COLO668 (cell line): ENCODE results near the gene IGF1R.

Source experiments
- DNase-seq: peaks from one replicate; lab custom pipeline; 2025; ENCODE audit not compliant: unreplicated experiment; lab: John Stamatoyannopoulos, UW

IGF1R gene

DNA sequence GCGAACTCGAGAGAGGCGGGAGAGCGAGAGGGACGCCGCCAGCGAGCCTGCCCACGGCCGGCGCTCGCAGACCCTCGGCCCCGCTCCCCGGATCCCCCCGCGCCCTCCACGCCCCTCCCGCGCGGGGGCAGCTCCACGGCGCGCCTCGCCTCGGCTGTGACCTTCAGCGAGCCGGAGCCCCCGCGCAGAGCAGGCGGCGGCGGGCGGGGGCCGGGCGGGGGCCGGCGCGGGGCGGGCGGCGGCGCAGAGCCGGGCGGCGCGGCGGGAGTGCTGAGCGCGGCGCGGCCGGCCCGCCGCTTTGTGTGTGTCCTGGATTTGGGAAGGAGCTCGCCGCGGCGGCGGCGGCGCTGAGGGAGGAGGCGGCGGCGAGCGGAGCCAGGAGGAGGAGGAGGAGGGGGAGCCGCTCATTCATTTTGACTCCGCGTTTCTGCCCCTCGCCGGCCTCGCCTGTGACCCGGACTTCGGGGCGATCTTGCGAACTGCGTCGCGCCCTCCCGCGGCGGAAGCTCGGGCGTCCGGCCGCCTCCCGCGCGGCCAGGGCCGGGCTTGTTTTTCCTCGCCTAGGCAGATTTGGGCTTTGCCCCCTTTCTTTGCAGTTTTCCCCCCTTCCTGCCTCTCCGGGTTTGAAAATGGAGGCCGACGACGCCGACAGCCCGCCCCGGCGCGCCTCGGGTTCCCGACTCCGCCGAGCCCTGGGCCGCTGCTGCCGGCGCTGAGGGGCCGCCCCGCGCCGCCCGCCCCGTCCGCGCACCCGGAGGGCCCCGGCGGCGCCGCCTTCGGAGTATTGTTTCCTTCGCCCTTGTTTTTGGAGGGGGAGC, 524 bp downstream of the IGF1R start:
- peak; percentile 64 for DNase-seq

DNA sequence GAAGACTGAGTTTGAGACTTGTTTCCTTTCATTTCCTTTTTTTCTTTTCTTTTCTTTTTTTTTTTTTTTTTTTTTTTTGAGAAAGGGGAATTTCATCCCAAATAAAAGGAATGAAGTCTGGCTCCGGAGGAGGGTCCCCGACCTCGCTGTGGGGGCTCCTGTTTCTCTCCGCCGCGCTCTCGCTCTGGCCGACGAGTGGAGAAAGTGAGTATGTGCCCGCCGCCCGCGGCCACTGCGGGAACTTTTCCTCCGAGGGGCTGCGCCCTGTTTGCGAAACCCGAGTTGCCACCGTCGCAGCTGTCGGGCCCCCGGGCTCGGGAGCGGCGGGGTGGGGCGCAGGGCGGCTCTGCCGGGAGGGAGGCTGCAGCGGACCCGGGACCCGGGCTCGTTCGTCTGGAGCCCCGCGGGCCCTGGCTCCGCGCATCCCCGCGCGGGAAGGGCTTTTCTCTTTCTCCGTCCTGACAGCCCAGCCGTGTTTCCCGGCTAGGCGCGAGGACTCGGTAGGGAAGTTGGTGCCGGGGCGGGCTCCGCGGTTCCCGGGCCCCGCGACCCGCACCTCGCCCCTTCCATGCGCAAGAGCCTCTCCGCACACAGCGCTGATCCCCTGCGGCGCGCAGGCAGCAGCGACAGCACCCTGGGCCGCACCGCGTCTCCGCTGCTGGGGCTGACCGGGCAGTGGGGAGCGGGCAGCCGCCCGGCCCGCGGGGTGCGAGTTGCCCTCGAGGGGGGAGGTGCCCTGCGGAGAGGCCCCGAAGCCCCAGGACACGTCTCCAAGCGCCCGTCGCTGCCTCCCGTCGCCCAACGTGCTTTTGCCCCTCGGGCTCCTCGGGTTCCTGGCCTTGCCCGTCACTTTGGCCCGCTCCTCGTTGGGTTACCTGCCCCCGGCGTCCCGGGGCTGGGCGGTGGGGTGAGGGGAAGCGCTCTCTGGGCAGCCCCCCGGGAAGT, 1.4 kb downstream of the IGF1R start:
- DNase-seq, result peak; percentile 60

DNA sequence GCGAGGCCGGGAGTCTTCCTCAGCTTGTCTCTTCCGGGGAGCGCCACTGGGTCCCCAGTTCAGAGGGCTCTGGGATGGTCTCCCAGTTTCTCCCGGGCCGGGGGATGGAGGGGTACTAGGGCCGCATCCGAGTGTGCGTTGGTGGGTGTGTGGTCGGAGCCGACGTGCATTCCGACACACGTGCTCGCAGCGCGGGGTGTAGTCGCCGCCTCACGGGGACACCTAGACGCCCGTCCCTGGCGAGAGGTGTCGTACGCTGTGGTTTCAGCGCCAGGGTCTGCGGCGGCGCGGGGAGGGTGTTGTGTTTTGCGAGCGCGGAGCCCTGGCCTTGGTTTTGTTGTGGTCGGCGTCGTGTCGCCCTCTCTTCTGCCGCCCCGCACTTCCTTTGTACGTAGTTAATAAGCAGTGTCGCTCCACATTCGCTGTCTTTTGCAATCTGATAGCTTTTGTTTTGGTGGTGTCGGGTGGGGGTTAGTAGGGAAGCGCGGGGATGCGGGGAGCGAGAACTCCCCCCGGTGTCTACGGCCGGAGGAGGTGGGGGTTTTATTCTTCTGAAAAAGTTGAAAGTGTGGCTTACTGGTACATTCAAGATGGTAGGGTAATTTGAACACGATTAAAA, 2.2 kb downstream of the IGF1R start:
- DNase-seq, result no peak

DNA sequence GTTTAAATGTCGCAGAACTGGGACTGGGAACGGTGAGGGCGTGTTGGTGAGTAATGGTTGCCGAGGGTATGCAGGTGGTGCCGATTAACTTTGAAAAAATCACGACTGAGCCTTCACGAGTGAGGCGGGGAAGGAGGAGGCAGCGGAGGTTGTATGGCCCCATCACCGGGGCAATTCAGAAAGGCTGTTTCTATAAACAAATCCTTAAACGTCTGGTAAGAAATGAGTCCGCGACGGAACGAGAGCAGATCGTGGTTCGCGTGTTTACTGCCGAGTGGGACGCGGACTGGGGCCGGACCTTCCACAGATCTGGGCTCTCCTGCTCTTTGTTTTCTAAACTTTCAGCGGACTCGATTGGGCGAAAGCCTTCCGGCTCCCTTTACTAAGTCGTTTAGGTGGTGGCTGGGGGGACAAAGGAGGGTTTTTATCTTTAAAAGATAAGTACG, 2.7 kb downstream of the IGF1R start:
- no peak for DNase-seq

DNA sequence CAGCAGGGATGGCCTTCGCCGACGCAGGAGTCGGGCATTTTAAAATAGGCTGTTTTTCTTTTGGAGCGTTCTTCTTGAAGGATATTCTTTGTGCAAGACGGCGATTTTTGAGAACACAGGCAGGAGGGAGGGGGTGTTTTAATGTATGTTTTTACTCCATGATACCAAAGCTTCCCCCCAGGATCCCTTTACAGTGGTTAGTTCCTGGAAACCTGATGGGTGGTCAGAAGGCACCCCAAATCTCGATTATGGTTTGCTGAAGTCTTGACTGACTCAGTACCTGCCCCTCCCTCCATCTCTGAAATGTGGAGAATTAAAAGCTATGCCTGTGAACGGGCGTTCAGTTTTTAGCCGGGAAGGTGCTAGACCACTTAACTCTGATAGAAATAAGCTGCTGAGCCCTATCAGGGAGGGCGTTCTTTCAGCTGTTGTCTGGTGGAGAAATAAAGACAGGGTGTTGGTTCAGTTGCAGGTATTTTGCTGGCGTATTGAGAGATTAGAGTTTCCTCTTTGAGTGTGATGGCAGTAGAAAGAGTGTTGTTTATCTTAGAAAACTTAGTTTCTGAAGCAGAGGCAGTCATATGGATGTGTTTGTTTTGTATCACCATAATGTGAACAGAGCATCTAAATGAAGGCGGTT, 3.4 kb downstream of the IGF1R start:
- no peak for DNase-seq

DNA sequence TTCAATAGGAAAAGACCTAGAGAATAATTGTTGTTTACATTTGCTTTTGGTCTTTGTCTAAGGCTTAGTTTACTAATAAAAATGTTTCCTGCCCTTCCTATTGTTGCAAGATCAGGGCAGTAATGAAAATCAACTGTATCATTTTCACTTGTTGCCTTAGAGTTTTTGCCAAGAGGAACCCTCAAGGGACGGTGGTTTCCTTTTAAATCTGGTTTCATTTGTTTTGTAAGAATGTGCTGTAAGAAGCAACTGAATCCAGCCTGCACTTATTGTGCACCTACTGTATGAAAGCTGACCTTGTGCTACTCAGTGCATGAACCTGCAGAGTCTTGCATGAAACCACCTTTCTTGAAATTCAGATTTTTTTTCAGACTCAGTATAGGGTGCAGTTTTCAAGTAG, 5.3 kb downstream of the IGF1R start:
- no peak for DNase-seq

DNA sequence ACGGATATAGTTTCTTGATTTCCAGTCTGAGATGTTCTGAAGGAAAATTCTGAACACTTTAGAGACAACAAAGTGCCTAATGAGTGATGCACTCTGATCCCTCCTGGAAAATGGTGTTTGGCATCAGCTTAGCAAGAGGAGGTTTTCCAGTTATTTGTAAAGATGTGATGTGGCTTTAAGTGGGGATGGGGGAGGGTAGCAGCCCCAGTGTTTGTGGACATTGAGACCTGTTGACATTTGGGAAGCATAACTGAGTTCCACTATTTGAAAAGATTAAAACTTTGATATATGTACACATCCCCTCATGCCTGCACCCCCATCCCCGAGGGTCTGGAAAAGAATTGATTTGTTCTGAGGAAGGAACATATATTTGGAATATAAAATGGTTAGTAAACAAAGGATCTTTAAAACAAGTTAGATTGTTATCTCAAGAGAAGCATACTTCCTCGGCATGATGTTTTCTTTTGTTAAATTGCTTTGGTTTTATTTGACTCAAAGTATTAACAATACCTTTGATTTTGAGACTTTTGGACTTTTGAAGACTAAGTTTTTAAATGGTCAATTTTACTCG, 6.5 kb downstream of the IGF1R start:
- no peak for DNase-seq

DNA sequence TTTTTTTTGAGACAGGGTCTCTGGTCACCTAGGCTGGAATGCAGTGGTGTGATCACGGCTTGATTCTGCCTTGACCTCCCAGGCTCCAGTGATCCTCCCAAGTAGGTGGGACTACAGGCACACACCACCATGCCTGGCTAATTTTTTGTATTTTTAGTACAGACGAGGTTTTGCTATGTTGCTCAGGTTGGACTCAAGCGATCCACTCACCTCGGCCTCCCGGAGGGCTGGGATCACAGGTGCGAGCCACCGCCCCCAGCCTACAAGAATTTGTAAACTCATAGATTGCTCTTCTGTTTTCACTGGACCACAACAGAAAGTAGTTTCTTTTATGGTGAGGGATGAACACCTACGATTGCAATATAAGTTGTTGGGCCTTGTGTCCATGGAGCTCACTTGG, 7.4 kb downstream of the IGF1R start:
- no peak for DNase-seq

DNA sequence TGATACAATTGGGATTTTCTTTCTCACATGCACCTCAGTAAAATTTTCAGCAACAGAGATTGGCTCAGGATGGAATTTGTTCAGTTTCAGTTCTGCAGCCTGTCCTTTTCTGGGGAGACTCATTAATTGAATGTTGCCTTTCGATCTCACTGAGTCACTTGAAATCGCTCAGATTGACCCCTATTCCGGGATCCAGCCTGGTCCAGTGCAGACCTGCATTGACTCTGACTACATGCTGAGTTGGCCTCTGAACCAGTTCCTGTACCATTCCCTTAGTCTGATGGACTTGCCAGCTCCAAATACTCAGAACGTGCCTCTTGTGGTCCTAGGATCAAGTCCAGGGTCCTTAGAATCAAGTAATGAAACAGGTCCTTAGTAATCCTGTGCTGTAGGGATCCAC, 9.4 kb downstream of the IGF1R start:
- DNase-seq, result no peak

DNA sequence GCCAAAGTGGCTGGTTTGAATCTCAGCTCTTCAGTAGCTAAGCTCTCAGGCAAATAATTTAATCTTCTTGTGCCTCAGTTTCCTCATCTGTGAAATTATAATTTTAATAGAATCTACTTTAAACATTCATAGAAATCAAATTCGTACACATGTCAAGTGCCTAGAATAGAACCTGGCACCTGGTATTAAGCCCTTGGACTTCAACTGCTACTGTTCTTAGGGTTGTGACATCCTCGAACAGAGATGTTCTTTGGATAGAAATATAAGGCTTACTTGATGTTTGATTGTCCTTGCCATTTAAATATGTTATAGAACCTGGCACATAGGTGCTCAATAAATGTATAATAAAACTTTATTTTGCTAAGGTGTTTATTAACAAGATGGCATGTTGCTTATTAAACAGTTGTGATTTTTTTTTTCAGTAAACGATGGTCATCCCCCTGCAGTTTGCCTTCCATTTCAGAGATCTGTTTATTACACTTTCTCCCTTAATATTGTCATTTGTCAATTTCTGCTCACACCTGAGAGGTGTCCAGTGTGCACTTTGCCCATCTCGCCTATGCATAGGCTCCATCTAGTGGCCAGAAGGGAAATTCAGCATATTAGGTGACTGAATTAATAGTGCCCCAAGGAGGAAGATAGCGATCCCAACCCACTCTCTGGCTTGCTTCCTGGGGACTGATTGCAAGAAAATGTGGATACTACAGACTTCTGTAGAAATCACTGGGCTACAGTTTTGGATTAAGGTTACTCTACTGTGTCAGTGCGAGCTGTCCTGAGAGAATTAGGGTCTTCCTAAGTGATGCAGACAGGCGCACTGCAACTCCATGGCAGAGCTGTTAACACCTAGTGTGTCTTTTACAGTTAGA, 10.7 kb downstream of the IGF1R start:
- DNase-seq, result peak; percentile 34

DNA sequence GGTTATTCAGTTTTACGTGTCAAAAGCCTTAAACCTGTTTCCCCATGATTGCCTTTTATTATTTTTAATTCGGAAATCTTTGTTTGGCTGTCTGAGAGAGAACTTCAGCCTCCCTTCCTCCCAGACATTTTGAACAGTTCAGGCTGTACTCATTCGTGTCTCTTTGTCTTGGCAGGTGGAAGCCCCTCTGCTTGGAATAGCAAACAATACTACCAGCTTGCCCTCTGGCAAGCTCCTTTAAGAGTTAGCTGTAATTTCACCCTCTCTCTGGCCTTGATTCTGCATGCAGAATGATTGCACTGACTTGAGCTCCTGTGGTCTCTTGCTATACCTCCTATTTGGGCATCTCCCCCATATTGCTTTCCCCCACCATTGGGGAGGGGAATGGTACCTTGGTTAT, 11.7 kb downstream of the IGF1R start:
- DNase-seq, result no peak

DNA sequence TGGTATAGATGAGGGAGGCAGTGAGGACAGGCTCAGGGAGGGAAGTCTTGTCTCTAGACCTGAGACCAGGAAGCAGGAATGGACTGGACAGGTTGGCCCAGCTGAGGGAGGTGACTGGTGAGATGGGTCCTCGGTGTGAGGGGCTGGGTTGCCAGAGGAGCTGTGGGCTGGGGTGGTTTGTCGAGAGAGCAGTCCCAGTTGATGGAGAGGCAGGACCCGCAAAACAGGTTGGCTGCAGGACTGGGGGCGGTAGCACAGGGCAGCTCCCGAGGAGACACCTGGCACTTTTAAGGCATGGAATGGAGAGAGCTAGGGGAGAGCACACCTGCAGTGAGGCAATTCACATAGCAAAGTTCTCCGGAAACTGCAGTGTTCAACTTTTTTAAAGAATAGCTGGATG, 14.7 kb downstream of the IGF1R start:
- DNase-seq, result no peak

DNA sequence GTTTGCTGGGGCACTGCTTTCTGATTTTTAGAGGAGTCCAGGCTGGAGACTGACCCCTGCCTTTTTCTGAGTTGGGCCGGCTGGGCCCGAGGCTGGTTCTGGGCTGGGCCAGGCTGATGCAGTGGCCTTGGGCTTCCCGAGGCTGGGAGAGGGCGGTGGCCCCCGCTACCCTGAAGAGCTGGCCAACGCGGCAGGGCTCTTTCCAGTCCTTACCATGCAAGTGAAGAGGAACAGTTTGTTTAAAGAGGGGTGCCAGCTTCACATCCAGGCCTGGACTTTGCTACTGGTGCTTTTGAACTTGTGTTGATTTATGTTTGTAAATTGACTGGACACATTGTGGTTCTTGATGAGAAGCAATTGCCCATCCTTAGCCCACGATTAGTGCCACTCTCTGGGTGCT, 15.3 kb downstream of the IGF1R start:
- DNase-seq, result no peak

DNA sequence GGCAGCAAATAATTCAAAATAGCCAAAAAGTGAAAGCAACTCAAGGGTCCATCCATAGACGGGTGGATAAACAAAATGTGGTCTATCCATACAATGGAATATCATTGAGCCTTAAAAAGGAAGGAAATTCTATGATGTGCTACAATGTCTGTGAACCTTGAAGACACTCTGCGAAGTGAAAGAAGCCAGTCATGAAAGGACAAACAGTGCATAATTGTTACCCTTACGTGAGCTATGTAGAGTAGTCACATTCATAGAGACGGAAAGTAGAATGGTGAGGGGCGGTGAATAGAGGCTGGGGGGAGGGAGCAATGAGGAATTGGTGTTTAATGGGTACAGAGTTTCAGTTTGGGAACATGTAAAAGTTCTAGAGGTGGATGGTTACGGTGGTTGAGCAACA, 18.1 kb downstream of the IGF1R start:
- no peak for DNase-seq

DNA sequence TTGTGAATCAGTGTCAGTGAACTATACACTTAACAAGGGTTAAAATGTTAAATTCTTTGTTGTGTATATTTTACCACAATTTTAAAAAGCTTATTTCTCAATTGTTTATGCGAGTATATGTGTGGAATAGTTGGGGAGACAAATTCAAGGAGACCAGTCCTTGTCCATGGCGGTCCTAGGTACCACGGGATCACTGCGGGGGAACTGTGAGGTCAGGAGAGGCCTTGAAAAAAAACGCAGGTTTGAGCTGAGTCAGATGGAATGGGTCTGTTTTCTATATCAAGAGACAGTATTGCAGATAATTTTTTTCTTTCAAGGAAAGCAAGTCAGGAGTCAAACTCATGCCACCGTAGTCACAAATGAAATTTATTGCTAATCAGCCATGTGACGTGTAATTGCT, 18.5 kb downstream of the IGF1R start:
- no peak for DNase-seq

DNA sequence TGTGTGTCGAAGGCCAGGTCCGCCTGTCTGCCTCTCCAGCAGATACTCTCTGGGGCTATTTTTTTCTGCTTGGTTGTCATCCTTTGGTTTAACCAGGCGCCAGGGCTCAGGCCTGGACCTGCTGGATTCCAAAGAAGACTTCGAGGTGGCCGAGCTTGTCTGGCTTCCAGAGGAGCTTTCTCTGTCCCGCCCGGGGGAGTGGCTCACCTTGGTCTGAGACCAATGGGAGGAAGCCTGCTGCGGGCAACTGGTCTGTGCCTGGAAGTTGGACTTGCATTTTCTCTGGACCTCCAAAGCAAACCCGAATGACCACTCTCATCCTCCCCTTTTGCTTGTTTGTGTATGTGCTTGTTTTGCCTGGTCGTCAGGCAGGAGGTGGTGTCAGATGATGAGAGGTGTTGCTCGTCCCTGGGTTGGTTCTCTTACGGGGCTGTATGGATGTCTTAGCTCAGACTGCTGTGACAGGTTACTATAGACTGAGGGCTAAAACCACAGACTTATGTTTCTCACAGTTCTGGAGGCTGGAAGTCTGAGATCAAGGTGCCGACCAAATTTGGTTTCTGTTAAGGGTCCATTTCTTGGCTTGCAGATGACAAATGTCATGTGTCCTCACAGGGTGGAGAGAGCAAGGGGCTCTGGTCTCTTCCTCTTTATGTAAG, 19.3 kb downstream of the IGF1R start:
- no peak for DNase-seq

DNA sequence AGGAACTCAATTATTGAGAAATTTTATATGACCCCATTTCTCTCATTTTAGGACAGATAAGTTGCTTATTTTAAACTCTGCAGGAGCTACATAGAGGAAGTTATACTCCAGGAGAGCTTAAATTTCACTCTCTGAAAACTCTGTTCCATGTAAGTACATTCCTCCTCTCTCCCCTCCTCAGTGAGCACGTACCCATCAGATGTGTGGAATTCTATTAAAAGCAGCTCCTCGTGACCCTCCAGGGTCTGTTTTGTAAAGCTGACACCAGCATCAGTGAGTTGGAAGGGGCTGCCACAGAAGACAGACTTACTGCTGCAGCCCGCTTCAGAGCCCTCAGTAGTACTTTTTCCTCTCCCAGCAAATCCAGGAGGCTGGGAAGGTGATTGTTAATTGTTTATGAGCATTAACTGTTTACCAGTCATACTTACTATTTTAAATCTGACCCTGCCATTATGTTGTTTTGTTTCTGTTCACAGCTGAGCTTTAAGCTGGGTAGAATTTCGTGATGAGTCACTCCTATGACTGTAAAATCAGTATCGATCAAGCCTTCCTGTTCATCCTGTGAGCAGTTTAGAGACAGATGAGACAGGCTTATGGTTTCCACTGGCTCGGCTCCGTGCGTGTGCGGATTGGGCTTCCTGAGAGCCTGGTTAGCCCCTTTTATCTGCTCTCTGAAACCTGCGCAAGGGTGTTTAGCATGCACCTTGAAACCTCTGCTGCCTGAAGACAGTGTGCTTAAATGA, 20.4 kb downstream of the IGF1R start:
- peak; percentile 53 for DNase-seq

DNA sequence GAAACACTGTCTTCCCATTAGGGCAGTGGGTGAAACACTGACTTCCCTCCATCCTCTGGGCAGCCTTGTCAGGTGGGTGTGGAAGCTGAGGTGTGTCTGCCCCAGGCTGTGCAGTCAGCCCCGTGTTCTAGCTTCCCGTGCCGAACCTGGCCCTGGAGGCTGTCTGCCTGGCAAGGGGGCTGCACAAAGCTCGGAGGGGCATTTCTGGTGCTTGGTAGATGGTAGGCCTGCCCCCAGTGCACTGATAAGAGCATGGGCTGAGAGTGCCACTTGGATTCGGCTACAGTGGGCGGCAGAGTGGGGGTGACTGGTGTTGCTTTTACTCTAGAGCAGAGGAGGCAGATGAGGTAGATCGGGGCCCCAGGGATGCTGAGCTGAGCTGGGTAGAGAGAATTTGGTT, 21.3 kb downstream of the IGF1R start:
- no peak for DNase-seq
